Endodermal cell (in vitro differentiated cells): ENCODE data around the gene PNKD. TPM values are rescaled to one million over a fixed set of nuclear protein-coding genes. Genes with fewer than 3 reads are reported as not detected.

Source experiments
- DNase-seq: peaks from one replicate; pipeline ENCODE4 v3.0.0-alpha.2; 2017
- H3K27ac ChIP-seq: 2 replicates; pipeline ENCODE4 v1.5.1; 2013; ENCODE audit warnings: mild to moderate bottlenecking, low read depth, low read length, moderate library complexity
- H3K27me3 ChIP-seq: 2 replicates; pipeline ENCODE4 v1.6.1; 2013; ENCODE audit warnings: mild to moderate bottlenecking, low read length, moderate library complexity; ENCODE audit not compliant: insufficient read depth, control insufficient read depth, poor library complexity, severe bottlenecking
- H3K36me3 ChIP-seq: 2 replicates; pipeline ENCODE4 v1.7.0; 2013; ENCODE audit warnings: mild to moderate bottlenecking, low read length, moderate library complexity; ENCODE audit not compliant: control insufficient read depth, insufficient read depth
- H3K4me1 ChIP-seq: one replicate; pipeline ENCODE4 v1.7.0; 2013; ENCODE audit warnings: low read length; ENCODE audit not compliant: control insufficient read depth, insufficient read depth
- H3K4me3 ChIP-seq: 2 replicates; pipeline ENCODE4 v1.5.1; 2013; ENCODE audit warnings: mild to moderate bottlenecking, low read length, moderate library complexity
- H3K9ac ChIP-seq: 2 replicates; pipeline ENCODE4 v1.6.1; 2013; ENCODE audit warnings: mild to moderate bottlenecking, low read length, moderate library complexity; ENCODE audit not compliant: poor library complexity, severe bottlenecking; ENCODE audit errors: extremely low read depth
- H3K9me3 ChIP-seq: 2 replicates; pipeline ENCODE4 v1.6.1; 2013; ENCODE audit warnings: mild to moderate bottlenecking, low read length, moderate library complexity; ENCODE audit not compliant: control insufficient read depth
- H3K27ac Mint-ChIP-seq: 2 replicates; pipeline ENCODE4 v1.8.0; 2020; ENCODE audit warnings: mixed read lengths
- H3K27me3 Mint-ChIP-seq: 2 replicates; pipeline ENCODE4 v1.8.0; 2021; ENCODE audit warnings: mild to moderate bottlenecking, mixed read lengths; ENCODE audit not compliant: insufficient read depth
- H3K36me3 Mint-ChIP-seq: 2 replicates; pipeline ENCODE4 v1.8.0; 2020; ENCODE audit warnings: low read depth, mixed read lengths
- H3K4me1 Mint-ChIP-seq: 2 replicates; pipeline ENCODE4 v1.8.0; 2020; ENCODE audit warnings: mixed read lengths
- H3K4me3 Mint-ChIP-seq: 2 replicates; pipeline ENCODE4 v1.8.0; 2020; ENCODE audit warnings: mild to moderate bottlenecking, moderate library complexity, mixed read lengths
- H3K9me3 Mint-ChIP-seq: 2 replicates; pipeline ENCODE4 v1.8.0; 2020; ENCODE audit warnings: mild to moderate bottlenecking, mixed read lengths
- CTCF ChIP-seq: fragments of 200-600 bp; sonication (generic); conservative IDR thresholded peaks from 2 replicates; pipeline ENCODE4 v1.5.0; 2021; ENCODE audit warnings: antibody characterized with exemption, mild to moderate bottlenecking
- WGBS, 2 experiments: methylation state at CpG; one replicate each; pipeline versions ENCODE4 v1.1.5 to v1.1.7; 2013; ENCODE audit warnings: missing lambda C conversion rate in 2 of 2, mixed read lengths in 1 of 2; ENCODE audit not compliant: insufficient coverage in 1 of 2, insufficient read length in 1 of 2; 5-methylcytosine and 5-hydroxymethylcytosine counted together
- total RNA-seq, 2 donors: library from RNA; stranded (reverse); fragmentation: NEBNext Ultra II Directional in 1 of 2; extraction: Animal tissue kit (Norgen Biotek cat#: 25700) in 1 of 2; gene quantifications; 2 replicates in 1 of 2; 3 replicates in 1 of 2; pipeline ENCODE4 v1.2.1, GENCODE V29; 2021

Gene PNKD
- total RNA-seq, 2 donors from 2014 or later, result 33.9 to 39.6 TPM

- no peaks in the 10 kb centered on the region for H3K9me3 Mint-ChIP-seq
- no peaks in the 10 kb centered on the region for H3K36me3 ChIP-seq
- H3K9ac ChIP-seq, result no peak overlapping the region
- TF ChIP-seq CTCF, result no peak
- no peak for DNase-seq
- H3K27me3 ChIP-seq, result no peaks in the 10 kb centered on the region
- WGBS, 2 experiments, result 85 to 93% methylated on average over 2 to 6 of the region's 6 CpGs
- H3K27me3 Mint-ChIP-seq, result peaks cover 46% of the 10 kb centered on the region
- H3K4me3 Mint-ChIP-seq, result no peak overlapping the region
- H3K27ac ChIP-seq, result no peak overlapping the region
- H3K9me3 ChIP-seq, result no peaks in the 10 kb centered on the region
- H3K27ac Mint-ChIP-seq, result no peak overlapping the region
- H3K4me1 ChIP-seq, result no peaks in the 10 kb centered on the region
- H3K36me3 Mint-ChIP-seq, result no peaks in the 10 kb centered on the region
- H3K4me1 Mint-ChIP-seq, result peaks cover 1% of the 10 kb centered on the region
- H3K4me3 ChIP-seq, result no peak overlapping the region
Measured at GRCh38 chr2:218382785-218383184, 112.5 kb downstream of the PNKD start.

GRCh38 chr2:218383892-218384519 lies 113.7 kb downstream of the PNKD start:
- peaks cover 46% of the 10 kb centered on the region for H3K27me3 Mint-ChIP-seq

GRCh38 chr2:218384975-218385374 lies 114.7 kb downstream of the PNKD start:
- peaks cover 44% of the 10 kb centered on the region for H3K27me3 Mint-ChIP-seq
- Histone ChIP-seq H3K4me3 (no peak overlapping the region), H3K9ac (no peak overlapping the region), H3K9me3 (no peaks in the 10 kb centered on the region), H3K27me3 (no peaks in the 10 kb centered on the region), H3K36me3 (no peaks in the 10 kb centered on the region), H3K4me1 (no peaks in the 10 kb centered on the region), H3K27ac (no peak overlapping the region)
- H3K4me3 Mint-ChIP-seq, result no peak overlapping the region
- no peak for TF ChIP-seq CTCF
- 89 to 91% methylated on average over 5 to 8 of the region's 9 CpGs for WGBS, 2 experiments
- no peak for DNase-seq
- H3K4me1 Mint-ChIP-seq, result peaks cover 1% of the 10 kb centered on the region
- H3K36me3 Mint-ChIP-seq, result no peaks in the 10 kb centered on the region
- H3K9me3 Mint-ChIP-seq, result no peaks in the 10 kb centered on the region
- H3K27ac Mint-ChIP-seq, result no peak overlapping the region

More at GRCh38 chr2:218383892-218384519, 113.7 kb downstream of the PNKD start:
- Histone ChIP-seq H3K9me3 (no peaks in the 10 kb centered on the region), H3K9ac (no peak overlapping the region), H3K27ac (no peak overlapping the region), H3K27me3 (no peaks in the 10 kb centered on the region), H3K4me3 (no peak overlapping the region), H3K4me1 (no peaks in the 10 kb centered on the region), H3K36me3 (no peaks in the 10 kb centered on the region)
- H3K4me1 Mint-ChIP-seq, result peaks cover 1% of the 10 kb centered on the region
- WGBS, 2 experiments, result 86 to 98% methylated on average over 6 to 10 of the region's 10 CpGs
- TF ChIP-seq CTCF, result no peak
- H3K36me3 Mint-ChIP-seq, result no peaks in the 10 kb centered on the region
- H3K4me3 Mint-ChIP-seq, result no peak overlapping the region
- no peak overlapping the region for H3K27ac Mint-ChIP-seq
- DNase-seq, result no peak
- no peaks in the 10 kb centered on the region for H3K9me3 Mint-ChIP-seq
